GM04504 (cell line): ENCODE results near the gene STXBP2.

ENCODE experiments used
- DNase-seq: peaks from one replicate; pipeline ENCODE4 v3.0.0-alpha.2; 2012; ENCODE audit warnings: low read depth

The STXBP2 gene

GRCh38 chr19:7655581-7655980 lies 18.7 kb downstream of the STXBP2 start:
- no peak for DNase-seq

- DNase-seq, result no peak
Observed at GRCh38 chr19:7657131-7657751, 20.3 kb downstream of the STXBP2 start.

- no peak for DNase-seq
Observed at GRCh38 chr19:7658219-7658686, 21.3 kb downstream of the STXBP2 start.

GRCh38 chr19:7661744-7662538 lies 25.0 kb downstream of the STXBP2 start:
- no peak for DNase-seq

- DNase-seq, result no peak
Observed at GRCh38 chr19:7662657-7663056, 25.7 kb downstream of the STXBP2 start.

GRCh38 chr19:7663706-7664105 lies 26.8 kb downstream of the STXBP2 start:
- DNase-seq, result no peak

- peak; percentile 11 for DNase-seq
Observed at GRCh38 chr19:7665076-7665475, 28.2 kb downstream of the STXBP2 start.

GRCh38 chr19:7668842-7669241 lies 31.9 kb downstream of the STXBP2 start, which contains the start of gene RETN:
Gene RETN (plus strand): TSS chr19:7669049. CDS start chr19:7669327, 278 bp downstream.
- DNase-seq, result no peak

GRCh38 chr19:7669641-7670040 lies 32.7 kb downstream of the STXBP2 start:
- no peak for DNase-seq

- no peak for DNase-seq
Observed at GRCh38 chr19:7670150-7670783, 33.4 kb downstream of the STXBP2 start.

- no peak for DNase-seq
Observed at GRCh38 chr19:7670790-7671189, 33.9 kb downstream of the STXBP2 start.

- no peak for DNase-seq
Observed at GRCh38 chr19:7672522-7672921, 35.6 kb downstream of the STXBP2 start.

- DNase-seq, result peak; percentile 46
Observed at GRCh38 chr19:7674010-7675005, 37.4 kb downstream of the STXBP2 start.

- DNase-seq, result no peak
Observed at GRCh38 chr19:7676376-7676775, 39.5 kb downstream of the STXBP2 start.

GRCh38 chr19:7676854-7677253 lies 39.9 kb downstream of the STXBP2 start, which contains the start of gene MCEMP1:
Gene MCEMP1 (plus strand): TSS chr19:7677090. CDS start chr19:7677121, 31 bp downstream.
- no peak for DNase-seq

- DNase-seq, result no peak
Observed at GRCh38 chr19:7677669-7678311, 40.9 kb downstream of the STXBP2 start.

GRCh38 chr19:7678971-7679751 lies 42.3 kb downstream of the STXBP2 start:
- no peak for DNase-seq

- no peak for DNase-seq
Observed at GRCh38 chr19:7679771-7680605, 43.1 kb downstream of the STXBP2 start.

GRCh38 chr19:7680606-7681339 lies 43.9 kb downstream of the STXBP2 start, which contains the start of gene TRAPPC5:
Gene TRAPPC5 (plus strand): TSS chr19:7680833. CDS start chr19:7682254, 1,421 bp downstream.
- peak; percentile 44 for DNase-seq
